HEK293 (cell line): ENCODE data around the gene SNTA1.
"Not testable (repeated sequence)": the region's sequence is repeated elsewhere in the genome, so short reads cannot be mapped to it uniquely, and the experiment has no call there.

Source experiments
- CTCF ChIA-PET: fragments of 350-600 bp; formaldehyde crosslinking; extraction: SDS; loops from one replicate; lab custom pipeline; 2021; ENCODE audit warnings: antibody characterized with exemption; lab: Yijun Ruan, JAX
- POLR2A ChIA-PET: fragments of 300-600 bp; formaldehyde crosslinking; extraction: SDS; loops from one replicate; lab custom pipeline; 2020; ENCODE audit warnings: antibody characterized with exemption, inconsistent platforms; lab: Yijun Ruan, JAX
- H3K27ac ChIP-seq: fragments of 200-500 bp; sonication (Bioruptor generic); 2 replicates; pipeline ENCODE4 v1.5.1; 2014; ENCODE audit warnings: low read depth, low read length, control low read depth, inconsistent platforms; ENCODE audit errors: extremely low read depth
- H3K36me3 ChIP-seq, 2 experiments: fragments of 200-500 bp in 1 of 2; sonication (Bioruptor generic) in 1 of 2; 1 replicate in 1 of 2; 2 replicates in 1 of 2; pipeline ENCODE4 v1.5.1; 2014 to 2017; ENCODE audit warnings: inconsistent platforms in 2 of 2, low read length in 2 of 2; ENCODE audit not compliant: control insufficient read depth in 2 of 2, insufficient read depth in 1 of 2
- H3K4me1 ChIP-seq: fragments of 200-500 bp; sonication (Bioruptor generic); 2 replicates; pipeline ENCODE4 v1.5.1; 2014; ENCODE audit warnings: mild to moderate bottlenecking, low read length, inconsistent platforms; ENCODE audit not compliant: control insufficient read depth, insufficient read depth
- H3K4me3 ChIP-seq: 2 replicates; pipeline ENCODE4 v1.5.1; 2011; ENCODE audit warnings: low read depth, mild to moderate bottlenecking, control low read depth, low read length, moderate library complexity
- H3K9me3 ChIP-seq: fragments of 200-500 bp; sonication (Bioruptor generic); 2 replicates; pipeline ENCODE4 v1.5.1; 2014; ENCODE audit warnings: low read depth, low read length, inconsistent platforms; ENCODE audit not compliant: control insufficient read depth, insufficient read depth
- EGR2 ChIP-seq: fragments of 450-650 bp; formaldehyde crosslinking; IDR thresholded peaks from 2 replicates; pipeline ENCODE4 v1.5.1; 2016; ENCODE audit warnings: low read depth, missing biosample characterization, missing genetic modification characterization
- KLF1 ChIP-seq: fragments of 450-650 bp; formaldehyde crosslinking; IDR thresholded peaks from 2 replicates; pipeline ENCODE4 v1.5.1; 2016; ENCODE audit warnings: missing biosample characterization, missing genetic modification characterization
- YY1 ChIP-seq: fragments of 450-650 bp; formaldehyde crosslinking; IDR thresholded peaks from 2 replicates; pipeline ENCODE4 v1.5.1; 2018; ENCODE audit warnings: missing biosample characterization, missing genetic modification characterization
- ZNF146 ChIP-seq: fragments of 450-650 bp; formaldehyde crosslinking; IDR thresholded peaks from 2 replicates; pipeline ENCODE4 v1.5.1; 2016; ENCODE audit warnings: missing biosample characterization, missing genetic modification characterization
- ZNF174 ChIP-seq: fragments of 450-650 bp; formaldehyde crosslinking; IDR thresholded peaks from 2 replicates; pipeline ENCODE4 v1.5.0; 2017; ENCODE audit warnings: missing biosample characterization, mild to moderate bottlenecking, missing genetic modification characterization
- ZNF202 ChIP-seq: fragments of 450-650 bp; formaldehyde crosslinking; IDR thresholded peaks from 2 replicates; pipeline ENCODE4 v1.5.1; 2016; ENCODE audit warnings: missing biosample characterization, missing genetic modification characterization, borderline replicate concordance
- ZNF223 ChIP-seq: fragments of 450-650 bp; formaldehyde crosslinking; IDR thresholded peaks from 2 replicates; pipeline ENCODE4 v1.5.1; 2016; ENCODE audit warnings: missing biosample characterization, missing genetic modification characterization
- ZNF266 ChIP-seq: fragments of 450-650 bp; formaldehyde crosslinking; IDR thresholded peaks from 2 replicates; pipeline ENCODE4 v1.5.1; 2016; ENCODE audit warnings: missing biosample characterization, missing genetic modification characterization, low read depth
- ZNF274 ChIP-seq, 2 experiments: fragments of 200-500 bp in 1 of 2; fragments of 450-650 bp in 1 of 2; sonication (Bioruptor generic) in 1 of 2; formaldehyde crosslinking in 1 of 2; IDR thresholded peaks; 2 replicates each; pipeline versions ENCODE4 v1.5.1 to v1.6.1; 2014 to 2016; ENCODE audit warnings: borderline replicate concordance in 1 of 2, inconsistent platforms in 1 of 2, low read length in 1 of 2, missing biosample characterization in 1 of 2, missing genetic modification characterization in 1 of 2
- ZNF292 ChIP-seq: fragments of 450-650 bp; formaldehyde crosslinking; IDR thresholded peaks from 2 replicates; pipeline ENCODE4 v1.5.1; 2016; ENCODE audit warnings: low read depth, missing biosample characterization, missing genetic modification characterization, borderline replicate concordance
- ZNF350 ChIP-seq: fragments of 450-650 bp; formaldehyde crosslinking; IDR thresholded peaks from 2 replicates; pipeline ENCODE4 v1.5.0; 2017; ENCODE audit warnings: missing biosample characterization, mild to moderate bottlenecking, missing genetic modification characterization
- ZNF48 ChIP-seq: fragments of 450-650 bp; formaldehyde crosslinking; IDR thresholded peaks from 2 replicates; pipeline ENCODE4 v1.5.1; 2016; ENCODE audit warnings: missing biosample characterization, missing genetic modification characterization
- ZNF629 ChIP-seq: fragments of 450-650 bp; formaldehyde crosslinking; IDR thresholded peaks from 2 replicates; pipeline ENCODE4 v1.5.1; 2017; ENCODE audit warnings: missing biosample characterization, missing genetic modification characterization
- ZNF670 ChIP-seq: fragments of 450-650 bp; formaldehyde crosslinking; IDR thresholded peaks from 2 replicates; pipeline ENCODE4 v1.5.1; 2016; ENCODE audit warnings: missing biosample characterization, missing genetic modification characterization, low read depth
- ZNF747 ChIP-seq: fragments of 450-650 bp; formaldehyde crosslinking; IDR thresholded peaks from 2 replicates; pipeline ENCODE4 v1.5.1; 2016; ENCODE audit warnings: missing biosample characterization, missing genetic modification characterization
- ZSCAN23 ChIP-seq: fragments of 450-650 bp; formaldehyde crosslinking; IDR thresholded peaks from 2 replicates; pipeline ENCODE4 v1.5.1; 2016; ENCODE audit warnings: missing biosample characterization, missing genetic modification characterization
- ZSCAN4 ChIP-seq: fragments of 450-650 bp; formaldehyde crosslinking; IDR thresholded peaks from 2 replicates; pipeline ENCODE4 v1.5.1; 2017; ENCODE audit warnings: missing biosample characterization, missing genetic modification characterization
- TF ChIP-seq, protein P1 (sequence below): fragments of 450-650 bp; IDR thresholded peaks from 2 replicates; pipeline ENCODE4 v1.5.1; 2018; ENCODE audit warnings: missing biosample characterization, mild to moderate bottlenecking, missing genetic modification characterization
- TF ChIP-seq, protein P2 (sequence below): fragments of 450-650 bp; formaldehyde crosslinking; IDR thresholded peaks from 2 replicates; pipeline ENCODE4 v1.5.1; 2016; ENCODE audit warnings: missing biosample characterization, missing genetic modification characterization

The SNTA1 gene

GRCh38 chr20:33393609-33394008 is 50.0 kb downstream of the SNTA1 start:
- POLR2A ChIA-PET, result no interaction called here
- TF ChIP-seq ZNF350 (tag by site-specific recombination) (no peak), ZNF266 (tag by site-specific recombination) (no peak), ZNF174 (tag by site-specific recombination) (no peak)
- TF ChIP-seq, protein P1, sequence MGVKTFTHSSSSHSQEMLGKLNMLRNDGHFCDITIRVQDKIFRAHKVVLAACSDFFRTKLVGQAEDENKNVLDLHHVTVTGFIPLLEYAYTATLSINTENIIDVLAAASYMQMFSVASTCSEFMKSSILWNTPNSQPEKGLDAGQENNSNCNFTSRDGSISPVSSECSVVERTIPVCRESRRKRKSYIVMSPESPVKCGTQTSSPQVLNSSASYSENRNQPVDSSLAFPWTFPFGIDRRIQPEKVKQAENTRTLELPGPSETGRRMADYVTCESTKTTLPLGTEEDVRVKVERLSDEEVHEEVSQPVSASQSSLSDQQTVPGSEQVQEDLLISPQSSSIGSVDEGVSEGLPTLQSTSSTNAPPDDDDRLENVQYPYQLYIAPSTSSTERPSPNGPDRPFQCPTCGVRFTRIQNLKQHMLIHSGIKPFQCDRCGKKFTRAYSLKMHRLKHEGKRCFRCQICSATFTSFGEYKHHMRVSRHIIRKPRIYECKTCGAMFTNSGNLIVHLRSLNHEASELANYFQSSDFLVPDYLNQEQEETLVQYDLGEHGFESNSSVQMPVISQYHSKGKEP (tag by site-specific recombination), result no peak
- TF ChIP-seq, all 188 proteins: peak for 0
- Histone ChIP-seq H3K9me3 (no peaks in the 10 kb centered on the region), H3K4me3 (no peak overlapping the region), H3K27ac (no peak overlapping the region), H3K36me3 (peaks cover 33 to 77% of the 10 kb centered on the region in 2 experiments), H3K4me1 (no peaks in the 10 kb centered on the region)
- CTCF ChIA-PET, result interaction anchor here (0.7 kb wide), 2 partner anchors 39 to 70 kb away, joined by 5 read pairs; no protein-coding TSS in a partner anchor

DNA sequence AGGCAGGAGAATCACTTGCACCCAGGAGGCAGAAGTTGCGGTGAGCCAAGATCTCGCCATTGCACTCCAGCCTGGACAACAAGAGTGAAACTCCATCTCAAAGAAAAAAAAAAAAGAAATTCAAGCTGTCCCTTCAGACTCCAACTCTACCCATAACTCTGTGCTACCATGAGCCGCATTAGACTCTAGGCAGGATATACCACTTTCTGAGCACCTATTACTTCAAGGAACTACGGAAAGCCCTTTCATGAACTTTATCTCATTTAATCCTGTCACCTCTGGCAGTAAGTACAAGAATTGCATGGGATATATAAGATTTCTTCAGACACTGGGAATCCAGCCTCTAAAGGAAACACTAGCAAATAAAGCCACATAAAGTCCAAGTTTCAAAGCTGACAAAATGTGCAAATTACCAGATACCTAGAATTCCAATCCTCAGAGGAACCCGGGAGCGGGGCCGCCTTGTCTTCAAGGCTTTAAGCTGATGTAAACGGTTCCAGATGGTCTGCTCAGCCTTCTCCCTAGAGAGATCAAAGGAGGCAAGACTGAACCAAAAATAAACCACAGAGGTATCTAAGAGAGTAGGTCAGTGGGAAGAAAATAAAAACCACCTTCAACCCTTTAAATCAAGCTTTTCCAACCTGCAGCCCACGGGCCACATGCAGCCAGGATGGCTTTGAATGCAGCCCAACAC is 51.7 kb downstream of the SNTA1 start:
- peaks cover 36 to 81% of the 10 kb centered on the region in 2 experiments for H3K36me3 ChIP-seq
- TF ChIP-seq ZNF274 (IDR thresholded peaks at IDR 0.05; ENCODE audit: low read length) (no peak), ZNF274 (tag by site-specific recombination; IDR thresholded peaks at IDR 0.05; ENCODE audit: borderline replicate concordance) (no peak), EGR2 (tag by site-specific recombination) (0 out of 2 replicates have a peak, but pooled peaks have one; percentile 29)
- TF ChIP-seq, all 188 proteins: peak for 1
- CTCF ChIA-PET, result no interaction called here

DNA sequence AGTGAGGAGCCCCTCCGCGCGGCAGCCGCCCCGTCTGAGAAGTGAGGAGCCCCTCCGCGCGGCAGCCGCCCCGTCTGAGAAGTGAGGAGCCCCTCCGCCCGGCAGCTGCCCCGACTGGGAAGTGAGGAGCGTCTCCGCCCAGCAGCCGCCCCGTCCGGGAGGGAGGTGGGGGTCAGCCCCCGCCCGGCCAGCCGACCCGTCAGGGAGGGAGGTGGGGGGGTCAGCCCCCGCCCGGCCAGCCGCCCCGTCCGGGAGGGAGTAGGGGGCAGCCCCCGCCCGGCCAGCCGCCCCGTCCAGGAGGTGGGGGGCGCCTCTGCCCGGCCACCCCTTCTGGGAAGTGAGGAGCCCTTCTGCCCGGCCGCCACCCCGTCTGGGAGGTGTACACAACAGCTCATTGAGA is 54.2 kb downstream of the SNTA1 start:
- H3K9me3 ChIP-seq, H3K4me1 ChIP-seq, H3K4me3 ChIP-seq, POLR2A ChIA-PET, H3K27ac ChIP-seq, CTCF ChIA-PET: not testable (repeated sequence)
- peaks cover 34 to 80% of the 10 kb centered on the region in 2 experiments for H3K36me3 ChIP-seq

More for the DNA sequence above, 51.7 kb downstream of the SNTA1 start:
- POLR2A ChIA-PET, result interaction anchor here (0.6 to 1.1 kb wide), 3 partner anchors 10 to 924 kb away, joined by 3 to 4 read pairs (median 4); partner anchors contain the start of gene CDK5RAP1
- Histone ChIP-seq H3K9me3 (no peaks in the 10 kb centered on the region), H3K27ac (no peak overlapping the region), H3K4me3 (no peak overlapping the region), H3K4me1 (no peaks in the 10 kb centered on the region)

GRCh38 chr20:33388268-33388667 is 55.3 kb downstream of the SNTA1 start:
- no peaks in the 10 kb centered on the region for H3K9me3 ChIP-seq
- H3K4me1 ChIP-seq, result no peaks in the 10 kb centered on the region
- H3K27ac ChIP-seq, result no peak overlapping the region
- TF ChIP-seq KLF1 (tag by site-specific recombination) (no peak), ZNF747 (tag by site-specific recombination) (no peak), ZNF146 (no peak), ZSCAN23 (tag by site-specific recombination) (no peak), EGR2 (tag by site-specific recombination) (no peak), ZNF48 (tag by site-specific recombination) (no peak), ZNF223 (tag by site-specific recombination) (no peak)
- no peak overlapping the region for H3K4me3 ChIP-seq
- ChIA-PET POLR2A (no interaction called here), CTCF (no interaction called here)
- peaks cover 33 to 76% of the 10 kb centered on the region in 2 experiments for H3K36me3 ChIP-seq

DNA sequence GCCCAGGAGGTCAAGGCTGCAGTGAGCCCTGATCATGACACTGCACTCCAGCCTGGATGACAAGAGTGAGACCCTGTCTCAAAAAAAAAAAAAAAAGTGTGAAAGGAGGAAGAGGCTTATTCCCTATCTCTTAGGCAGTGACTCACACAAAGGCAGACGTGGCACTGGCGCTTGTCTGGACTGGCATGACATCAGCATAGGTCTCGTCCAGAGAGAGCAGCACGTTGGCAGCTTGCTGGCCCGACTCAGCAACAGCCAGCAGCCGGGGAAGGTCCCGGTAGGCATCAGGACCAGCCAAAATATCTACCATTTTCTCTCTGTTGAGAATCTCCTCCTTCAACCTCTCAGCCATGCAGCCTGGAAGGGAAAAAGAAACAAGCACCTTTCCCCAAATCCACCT is 56.4 kb downstream of the SNTA1 start:
- peaks cover 36 to 68% of the 10 kb centered on the region in 2 experiments for H3K36me3 ChIP-seq
- ChIA-PET POLR2A (no interaction called here), CTCF (no interaction called here)
- TF ChIP-seq YY1 (tag by site-specific recombination) (no peak), ZSCAN4 (no peak), ZNF202 (tag by site-specific recombination) (no peak), EGR2 (tag by site-specific recombination) (no peak), ZNF292 (tag by site-specific recombination) (no peak), ZNF670 (tag by site-specific recombination) (no peak), ZNF629 (tag by site-specific recombination) (no peak), ZNF223 (tag by site-specific recombination) (no peak)
- TF ChIP-seq, protein P2, sequence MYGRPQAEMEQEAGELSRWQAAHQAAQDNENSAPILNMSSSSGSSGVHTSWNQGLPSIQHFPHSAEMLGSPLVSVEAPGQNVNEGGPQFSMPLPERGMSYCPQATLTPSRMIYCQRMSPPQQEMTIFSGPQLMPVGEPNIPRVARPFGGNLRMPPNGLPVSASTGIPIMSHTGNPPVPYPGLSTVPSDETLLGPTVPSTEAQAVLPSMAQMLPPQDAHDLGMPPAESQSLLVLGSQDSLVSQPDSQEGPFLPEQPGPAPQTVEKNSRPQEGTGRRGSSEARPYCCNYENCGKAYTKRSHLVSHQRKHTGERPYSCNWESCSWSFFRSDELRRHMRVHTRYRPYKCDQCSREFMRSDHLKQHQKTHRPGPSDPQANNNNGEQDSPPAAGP (tag by site-specific recombination), result no peak

More for the DNA sequence above, 56.4 kb downstream of the SNTA1 start:
- no peak overlapping the region for H3K4me3 ChIP-seq
- H3K4me1 ChIP-seq, result no peaks in the 10 kb centered on the region
- H3K9me3 ChIP-seq, result no peaks in the 10 kb centered on the region
- no peak overlapping the region for H3K27ac ChIP-seq
